Naive thymus-derived CD4-positive, alpha-beta T cell (primary cell): ENCODE results near the gene ARMC2. TPM values are rescaled to one million over a fixed set of nuclear protein-coding genes. Genes with fewer than 3 reads are reported as not detected.
A peak's percentile ranks its signal among the peaks of the same experiment; 100 is the strongest.
"Not testable (repeated sequence)": the region's sequence is repeated elsewhere in the genome, so short reads cannot be mapped to it uniquely, and the experiment has no call there.

Experiments
- ATAC-seq: fragments of 150-1000 bp; cut with Tn5 transposase; 2 replicates; pipeline ENCODE4 v1.10.0; 2021; ENCODE audit warnings: mild to moderate bottlenecking, moderate library complexity
- CTCF ChIA-PET: fragments of 350-600 bp; sonication (Branson Sonifier 250); formaldehyde crosslinking; loops from one replicate; lab custom pipeline; 2021; ENCODE audit warnings: antibody characterized with exemption; lab: Charles Lee
- POLR2A ChIA-PET: fragments of 350-600 bp; sonication (Branson Sonifier 250); formaldehyde crosslinking; loops from one replicate; lab custom pipeline; 2021; ENCODE audit warnings: antibody characterized with exemption, inconsistent platforms; lab: Charles Lee
- DNase-seq, 9 donors: peaks; one replicate each; pipeline versions ENCODE4 v3.0.0 to v3.0.0-alpha.2; 2020 to 2022; ENCODE audit warnings: mixed read lengths in 1 of 9
- H3K27ac ChIP-seq: one replicate; pipeline ENCODE4 v1.7.0; 2013; ENCODE audit warnings: mild to moderate bottlenecking, low read depth, low read length, moderate library complexity
- H3K27me3 ChIP-seq, 2 donors: one replicate each; pipeline ENCODE4 v1.7.0; 2013; ENCODE audit warnings: low read length in 2 of 2, mild to moderate bottlenecking in 2 of 2, moderate library complexity in 2 of 2; ENCODE audit not compliant: control insufficient read depth in 2 of 2, insufficient read depth in 2 of 2
- H3K36me3 ChIP-seq, 3 experiments: 1 replicate in 2 of 3; 2 replicates in 1 of 3; pipeline ENCODE4 v1.7.0; 2013; ENCODE audit warnings: low read length in 3 of 3, mild to moderate bottlenecking in 3 of 3, moderate library complexity in 1 of 3; ENCODE audit not compliant: insufficient read depth in 3 of 3, control insufficient read depth in 2 of 3
- H3K4me1 ChIP-seq, 2 donors: one replicate each; pipeline ENCODE4 v1.7.0; 2013; ENCODE audit warnings: low read length in 2 of 2, mild to moderate bottlenecking in 2 of 2, moderate library complexity in 1 of 2; ENCODE audit not compliant: control insufficient read depth in 2 of 2, insufficient read depth in 2 of 2
- H3K4me3 ChIP-seq: 2 replicates; pipeline ENCODE4 v1.7.0; 2013; ENCODE audit warnings: mild to moderate bottlenecking, low read length
- H3K9me3 ChIP-seq, 3 experiments: 1 replicate in 2 of 3; 2 replicates in 1 of 3; pipeline ENCODE4 v1.7.0; 2013; ENCODE audit warnings: low read length in 3 of 3; ENCODE audit not compliant: control insufficient read depth in 2 of 3
- H3K27ac Mint-ChIP-seq, 9 donors: one replicate each; pipeline ENCODE4 v1.8.0; 2020 to 2022; ENCODE audit warnings: mixed read lengths in 9 of 9, mild to moderate bottlenecking in 8 of 9, moderate library complexity in 5 of 9, inconsistent platforms in 2 of 9
- H3K27me3 Mint-ChIP-seq, 5 donors: one replicate each; pipeline ENCODE4 v1.8.0; 2021 to 2022; ENCODE audit warnings: mixed read lengths in 5 of 5, mild to moderate bottlenecking in 1 of 5
- H3K36me3 Mint-ChIP-seq, 5 donors: one replicate each; pipeline ENCODE4 v1.8.0; 2020 to 2022; ENCODE audit warnings: mixed read lengths in 5 of 5, mild to moderate bottlenecking in 3 of 5, inconsistent platforms in 1 of 5
- H3K4me1 Mint-ChIP-seq, 7 donors: one replicate each; pipeline ENCODE4 v1.8.0; 2020 to 2022; ENCODE audit warnings: mixed read lengths in 7 of 7, mild to moderate bottlenecking in 3 of 7, inconsistent platforms in 1 of 7
- H3K4me3 Mint-ChIP-seq, 10 donors: one replicate each; pipeline ENCODE4 v1.8.0; 2020 to 2022; ENCODE audit warnings: mild to moderate bottlenecking in 10 of 10, mixed read lengths in 10 of 10, moderate library complexity in 6 of 10, inconsistent platforms in 2 of 10
- H3K9me3 Mint-ChIP-seq, 11 donors: one replicate each; pipeline ENCODE4 v1.8.0; 2020 to 2022; ENCODE audit warnings: mixed read lengths in 11 of 11, mild to moderate bottlenecking in 4 of 11, inconsistent platforms in 1 of 11, moderate library complexity in 1 of 11
- intact Hi-C, 2 donors: fragments of 100-400 bp; cut with micrococcal nuclease; formaldehyde crosslinking; loops; one replicate each; pipeline ENCODE4 v1.15.1; 2023
- polyA plus RNA-seq, 2 donors: library from polyadenylated mRNA; unstranded; fragments of 300-500 nt; fragmentation: Illumina TruSeq; gene quantifications; one replicate each; pipeline ENCODE4 v1.2.3, GENCODE V29; 2021
- total RNA-seq, 6 experiments: library from RNA in 5 of 6; stranded (reverse) in 5 of 6; gene quantifications; 1 replicate in 5 of 6; 2 replicates in 1 of 6; pipeline ENCODE4 v1.2.3 and lab custom pipeline; 2021 to 2026

The ARMC2 gene
- total and polyA plus RNA-seq, 7 experiments from 2014 or later: 3.6 to 12.7 (median 7.1) TPM

DNA sequence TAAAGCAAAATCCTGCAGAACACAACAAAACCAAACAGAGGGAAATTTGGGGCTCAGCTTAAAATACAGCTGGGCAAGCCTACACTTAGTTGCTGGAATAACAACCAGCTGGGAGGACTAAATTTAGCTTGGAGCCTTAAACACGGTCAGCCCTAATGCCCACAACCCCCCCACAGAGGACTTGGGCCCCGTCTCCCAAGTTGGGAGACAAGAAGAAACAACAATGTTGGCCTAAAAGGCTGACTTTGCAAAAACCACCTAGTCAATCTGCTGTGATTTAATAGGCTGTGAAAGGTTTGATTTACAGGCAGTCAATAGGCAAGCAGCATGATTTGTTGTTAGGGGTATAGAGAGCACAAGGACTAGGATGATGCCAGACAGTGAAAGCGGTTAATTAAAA lies 40.3 kb upstream of the ARMC2 start:
- no peak for ATAC-seq
- CTCF ChIA-PET: no interaction called here

DNA sequence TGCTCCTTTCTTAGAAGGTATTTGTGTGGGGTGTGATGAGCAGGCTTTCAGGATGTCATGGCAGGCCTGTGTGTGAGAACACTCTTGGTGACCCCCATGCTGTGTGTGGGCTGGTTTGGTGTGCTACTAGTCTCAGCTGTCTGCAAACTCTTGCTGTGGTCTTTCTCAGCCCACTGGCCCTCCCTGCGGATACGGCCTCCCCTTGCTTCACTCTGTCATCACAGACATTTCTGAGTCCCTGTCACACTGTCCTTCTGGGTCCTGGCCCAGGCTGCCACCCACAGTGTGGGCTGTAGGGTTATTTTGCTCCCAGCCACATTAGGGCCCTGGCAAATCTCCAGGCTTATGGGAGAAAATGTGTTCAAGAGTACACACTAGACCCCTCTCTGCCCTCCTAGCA lies 39.0 kb upstream of the ARMC2 start:
- Histone ChIP-seq H3K27me3 (no peaks in the 10 kb centered on the region), H3K36me3 (no peaks in the 10 kb centered on the region), H3K27ac (no peak overlapping the region), H3K9me3 (no peaks in the 10 kb centered on the region), H3K4me3 (no peak overlapping the region), H3K4me1 (no peaks in the 10 kb centered on the region)
- peak overlapping the region in 2 of 9 donors; percentile 3 to 18 for H3K27ac Mint-ChIP-seq
- ChIA-PET POLR2A (no interaction called here), CTCF (no interaction called here)
- DNase-seq (no peak), ATAC-seq (no peak)
- peaks cover 0 to 1% (median 0%) of the 10 kb centered on the region in 5 donors for H3K36me3 Mint-ChIP-seq
- intact Hi-C loops: no loop called here
- peaks cover 0 to 11% (median 0%) of the 10 kb centered on the region in 5 donors for H3K27me3 Mint-ChIP-seq
- H3K9me3 Mint-ChIP-seq: peaks cover 0 to 5% (median 0%) of the 10 kb centered on the region in 11 donors
- H3K4me3 Mint-ChIP-seq: no peak overlapping the region
- peaks cover 0 to 14% (median 0%) of the 10 kb centered on the region in 7 donors for H3K4me1 Mint-ChIP-seq

More for the DNA sequence above, 40.3 kb upstream of the ARMC2 start:
- H3K4me3 Mint-ChIP-seq: no peak overlapping the region
- Histone ChIP-seq H3K4me1 (no peaks in the 10 kb centered on the region), H3K27ac (no peak overlapping the region), H3K4me3 (no peak overlapping the region), H3K9me3 (no peaks in the 10 kb centered on the region), H3K27me3 (no peaks in the 10 kb centered on the region), H3K36me3 (no peaks in the 10 kb centered on the region)
- POLR2A ChIA-PET: interaction anchor here (1.6 kb wide), 1 partner anchor 10 kb away, joined by 3 read pairs; no protein-coding TSS in a partner anchor
- peaks cover 0 to 7% (median 0%) of the 10 kb centered on the region in 5 donors for H3K27me3 Mint-ChIP-seq
- intact Hi-C loops: no loop called here
- peaks cover 0 to 14% (median 0%) of the 10 kb centered on the region in 7 donors for H3K4me1 Mint-ChIP-seq
- H3K9me3 Mint-ChIP-seq: no peaks in the 10 kb centered on the region
- no peak overlapping the region for H3K27ac Mint-ChIP-seq
- H3K36me3 Mint-ChIP-seq: no peaks in the 10 kb centered on the region
- no peak for DNase-seq

DNA sequence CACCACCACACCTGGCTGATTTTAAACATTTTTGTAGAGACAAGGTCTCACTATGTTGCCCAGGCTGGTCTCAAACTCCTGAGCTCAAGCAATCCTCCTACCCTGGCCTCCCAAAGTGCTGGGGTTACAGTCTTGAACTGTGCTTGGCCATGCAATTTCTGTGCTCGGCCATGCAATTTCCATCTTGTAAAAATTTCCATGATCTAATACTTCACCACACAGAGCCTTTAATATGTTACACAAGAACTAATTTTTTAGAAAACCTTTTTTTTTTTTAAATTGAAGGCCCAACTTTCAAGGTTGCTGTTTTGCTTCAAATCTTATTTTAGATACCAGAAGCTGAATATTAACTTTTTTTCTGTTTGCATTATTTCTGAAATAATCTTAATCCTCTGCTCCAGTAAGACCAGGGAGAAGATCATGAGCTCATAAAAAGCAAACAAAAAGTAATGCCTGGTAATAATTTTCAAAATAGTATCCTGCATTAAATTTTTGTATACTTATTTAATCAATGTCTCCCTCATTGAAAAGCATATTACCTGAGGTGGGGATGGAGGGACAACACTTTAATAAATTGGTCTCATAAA lies 38.1 kb upstream of the ARMC2 start:
- no peaks in the 10 kb centered on the region for H3K9me3 ChIP-seq
- Mint-ChIP-seq H3K4me1 (peaks cover 0 to 12% (median 0%) of the 10 kb centered on the region in 7 donors), H3K9me3 (peaks cover 0 to 5% (median 0%) of the 10 kb centered on the region in 11 donors), H3K27ac (no peak overlapping the region), H3K27me3 (peaks cover 0 to 21% (median 0%) of the 10 kb centered on the region in 5 donors), H3K4me3 (no peak overlapping the region), H3K36me3 (peaks cover 0 to 1% (median 0%) of the 10 kb centered on the region in 5 donors)
- no peak for DNase-seq
- CTCF ChIA-PET: no interaction called here
- POLR2A ChIA-PET: no interaction called here
- no peak overlapping the region for H3K4me3 ChIP-seq
- no peak overlapping the region for H3K27ac ChIP-seq
- no peaks in the 10 kb centered on the region for H3K36me3 ChIP-seq
- no peak for ATAC-seq
- H3K4me1 ChIP-seq: no peaks in the 10 kb centered on the region
- no peaks in the 10 kb centered on the region for H3K27me3 ChIP-seq
- intact Hi-C loops: no loop called here

DNA sequence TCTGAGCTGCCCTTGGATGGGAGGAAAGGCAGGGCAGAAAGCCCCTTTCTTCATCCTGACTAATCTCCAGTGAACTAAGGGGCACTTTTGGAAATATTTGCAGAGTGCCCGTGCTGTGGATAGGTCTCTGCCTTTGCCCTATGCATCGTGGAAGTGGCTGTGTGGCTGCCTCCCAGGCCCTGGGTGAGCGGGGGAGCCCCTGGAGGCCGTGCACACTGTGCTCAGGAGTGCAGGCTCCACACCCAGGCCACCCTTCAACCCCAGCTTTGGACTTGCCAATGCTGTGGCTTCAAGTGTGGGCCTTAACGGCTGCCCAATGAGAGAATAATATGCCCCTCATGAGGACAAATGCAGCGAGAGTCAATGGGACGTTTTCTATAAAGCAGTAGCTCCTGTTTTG lies 36.7 kb upstream of the ARMC2 start:
- H3K36me3 Mint-ChIP-seq: peaks cover 0 to 6% (median 3%) of the 10 kb centered on the region in 5 donors
- no peaks in the 10 kb centered on the region for H3K4me1 Mint-ChIP-seq
- H3K9me3 ChIP-seq: no peaks in the 10 kb centered on the region
- no peaks in the 10 kb centered on the region for H3K27me3 ChIP-seq
- H3K36me3 ChIP-seq: no peaks in the 10 kb centered on the region
- DNase-seq (no peak), ATAC-seq (no peak)
- intact Hi-C loops: no loop called here
- no peak overlapping the region for H3K27ac Mint-ChIP-seq
- CTCF ChIA-PET: interaction anchor here (0.5 kb wide), 1 partner anchor 9 kb away, joined by 3 read pairs; no protein-coding TSS in a partner anchor
- POLR2A ChIA-PET: no interaction called here
- no peak overlapping the region for H3K4me3 Mint-ChIP-seq
- H3K27ac ChIP-seq: no peak overlapping the region
- peaks cover 0 to 11% (median 4%) of the 10 kb centered on the region in 11 donors for H3K9me3 Mint-ChIP-seq
- no peaks in the 10 kb centered on the region for H3K4me1 ChIP-seq
- H3K4me3 ChIP-seq: no peak overlapping the region
- peaks cover 0 to 29% (median 0%) of the 10 kb centered on the region in 5 donors for H3K27me3 Mint-ChIP-seq

DNA sequence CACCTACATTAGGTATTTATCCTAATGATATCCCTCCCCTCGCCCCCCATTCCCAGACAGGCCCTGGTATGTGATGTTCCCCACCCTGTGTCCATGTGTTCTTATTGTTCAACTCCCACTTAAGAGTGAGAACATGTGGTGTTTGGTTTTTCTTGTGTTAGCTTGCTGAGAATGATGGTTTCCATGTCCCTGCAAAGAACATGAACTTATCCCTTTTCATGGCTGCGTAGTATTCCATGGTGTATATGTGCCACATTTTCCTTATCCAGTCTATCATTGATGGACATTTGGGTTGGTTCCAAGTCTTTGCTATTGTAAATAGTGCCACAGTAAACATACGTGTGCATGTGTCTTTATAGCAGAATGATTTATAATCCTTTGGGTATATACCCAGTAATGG lies 35.0 kb upstream of the ARMC2 start:
- POLR2A ChIA-PET: interaction anchor here (0.8 kb wide), 1 partner anchor 1123 kb away, joined by 3 read pairs; no protein-coding TSS in a partner anchor
- H3K36me3 ChIP-seq, H3K27ac Mint-ChIP-seq, H3K4me1 ChIP-seq, H3K27me3 ChIP-seq, H3K27ac ChIP-seq, CTCF ChIA-PET, H3K4me3 ChIP-seq, H3K4me1 Mint-ChIP-seq, intact Hi-C loops, H3K9me3 ChIP-seq, DNase-seq, H3K4me3 Mint-ChIP-seq, ATAC-seq: not testable (repeated sequence)
- peaks cover 3 to 14% (median 12%) of the 10 kb centered on the region in 5 donors for H3K36me3 Mint-ChIP-seq
- H3K9me3 Mint-ChIP-seq: peaks cover 3 to 28% (median 12%) of the 10 kb centered on the region in 11 donors
- H3K27me3 Mint-ChIP-seq: peaks cover 0 to 35% (median 0%) of the 10 kb centered on the region in 5 donors

DNA sequence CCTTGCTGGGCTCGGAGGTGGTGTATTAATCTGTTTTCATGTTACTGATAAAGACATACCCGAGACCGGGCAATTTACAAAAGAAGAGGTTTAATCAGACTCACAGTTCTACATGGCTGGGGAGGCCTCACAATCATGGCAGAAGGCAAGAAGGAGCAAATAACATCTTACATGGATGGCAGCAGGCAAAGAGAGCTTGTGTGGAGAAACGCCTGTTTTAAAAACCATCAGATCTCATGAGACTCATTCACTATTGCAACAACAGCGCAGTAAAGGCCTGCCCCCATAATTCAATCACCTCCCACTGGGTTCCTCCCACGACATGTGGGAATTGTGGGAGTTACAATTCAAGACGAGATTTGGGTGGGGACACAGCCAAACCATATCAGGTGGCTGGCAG lies 30.9 kb upstream of the ARMC2 start:
- H3K9me3 ChIP-seq, H3K4me1 Mint-ChIP-seq, DNase-seq, POLR2A ChIA-PET, H3K4me3 ChIP-seq, H3K27me3 ChIP-seq, H3K4me1 ChIP-seq, H3K27ac Mint-ChIP-seq, CTCF ChIA-PET, H3K4me3 Mint-ChIP-seq, H3K27ac ChIP-seq, H3K36me3 ChIP-seq, ATAC-seq, intact Hi-C loops: not testable (repeated sequence)
- peaks cover 3 to 19% (median 12%) of the 10 kb centered on the region in 5 donors for H3K36me3 Mint-ChIP-seq
- H3K27me3 Mint-ChIP-seq: peaks cover 0 to 33% (median 4%) of the 10 kb centered on the region in 5 donors
- H3K9me3 Mint-ChIP-seq: peaks cover 5 to 37% (median 14%) of the 10 kb centered on the region in 11 donors
